Dedifferentiated amniotic fluid mesenchymal stem cell (primary cell): ENCODE measurements around the gene HPCAL4.

Source experiments
- DNase-seq: peaks from one replicate; pipeline ENCODE4 v3.0.0-alpha.2; 2016; ENCODE audit errors: extremely low spot score

Gene HPCAL4

DNA sequence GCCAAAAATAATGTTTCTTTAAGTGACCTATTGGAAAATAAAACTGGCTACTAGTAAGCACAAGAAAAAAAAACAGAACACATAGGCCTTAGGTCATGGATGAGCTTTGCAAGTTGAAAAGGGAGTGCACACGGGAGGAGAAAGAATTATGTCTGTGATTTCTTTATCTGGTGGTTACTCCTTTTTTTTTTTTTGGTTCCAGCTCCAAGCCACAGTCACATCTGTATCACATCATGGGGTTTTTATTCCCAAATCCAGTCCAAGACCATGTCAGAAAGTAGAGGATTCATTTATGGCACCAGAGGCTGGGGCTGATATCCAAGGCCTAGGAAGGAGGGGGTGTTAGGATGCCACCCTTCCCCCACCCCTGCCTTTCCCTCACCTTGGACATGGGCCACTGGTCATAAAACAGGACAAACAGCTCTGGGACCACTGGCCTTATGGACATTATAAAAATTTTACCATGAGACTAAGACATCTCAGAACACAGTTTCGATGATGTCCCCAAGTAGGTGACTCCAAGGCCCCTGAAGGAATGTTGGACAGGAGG is 41.5 kb downstream of the HPCAL4 start:
- DNase-seq = no peak

DNA sequence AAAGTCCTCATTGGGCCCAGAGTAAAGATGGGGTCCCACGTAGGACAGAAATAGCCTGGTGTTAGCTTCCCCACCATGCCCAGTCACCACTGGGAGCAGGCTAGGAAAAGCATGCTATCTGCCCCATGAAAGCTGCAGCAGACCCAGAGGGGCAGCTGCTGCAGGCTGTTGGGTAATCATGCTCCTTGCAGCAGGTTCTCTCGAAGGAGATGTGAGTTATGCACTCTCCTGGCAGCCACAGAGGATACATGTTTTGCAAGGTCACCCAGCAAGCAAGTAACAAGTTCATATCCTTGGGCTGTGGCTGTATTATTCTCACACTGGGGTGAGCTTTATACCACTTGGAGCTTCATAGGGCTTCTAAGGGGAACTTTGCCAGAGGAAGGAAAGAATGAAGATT is 42.7 kb downstream of the HPCAL4 start:
- DNase-seq = no peak

DNA sequence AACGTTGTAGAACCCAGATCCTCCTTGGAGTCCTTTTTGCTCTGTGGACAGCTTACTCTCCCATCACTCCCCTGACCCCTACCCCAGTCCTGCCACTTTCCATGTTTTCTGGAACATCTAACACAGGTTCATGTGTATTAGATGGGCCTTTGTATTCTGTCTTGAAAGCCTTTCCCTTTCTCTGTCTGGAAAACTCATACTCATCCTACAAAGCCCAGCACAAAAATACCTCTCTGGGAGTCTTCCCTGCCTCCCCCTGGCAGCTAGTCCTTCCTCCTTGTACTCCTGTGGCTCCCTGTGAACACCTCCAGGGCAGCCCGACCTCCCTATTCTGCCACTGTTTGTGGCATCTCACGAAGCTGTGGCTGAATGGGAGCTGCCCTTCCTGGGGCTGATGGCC is 44.0 kb downstream of the HPCAL4 start:
- DNase-seq = no peak

DNA sequence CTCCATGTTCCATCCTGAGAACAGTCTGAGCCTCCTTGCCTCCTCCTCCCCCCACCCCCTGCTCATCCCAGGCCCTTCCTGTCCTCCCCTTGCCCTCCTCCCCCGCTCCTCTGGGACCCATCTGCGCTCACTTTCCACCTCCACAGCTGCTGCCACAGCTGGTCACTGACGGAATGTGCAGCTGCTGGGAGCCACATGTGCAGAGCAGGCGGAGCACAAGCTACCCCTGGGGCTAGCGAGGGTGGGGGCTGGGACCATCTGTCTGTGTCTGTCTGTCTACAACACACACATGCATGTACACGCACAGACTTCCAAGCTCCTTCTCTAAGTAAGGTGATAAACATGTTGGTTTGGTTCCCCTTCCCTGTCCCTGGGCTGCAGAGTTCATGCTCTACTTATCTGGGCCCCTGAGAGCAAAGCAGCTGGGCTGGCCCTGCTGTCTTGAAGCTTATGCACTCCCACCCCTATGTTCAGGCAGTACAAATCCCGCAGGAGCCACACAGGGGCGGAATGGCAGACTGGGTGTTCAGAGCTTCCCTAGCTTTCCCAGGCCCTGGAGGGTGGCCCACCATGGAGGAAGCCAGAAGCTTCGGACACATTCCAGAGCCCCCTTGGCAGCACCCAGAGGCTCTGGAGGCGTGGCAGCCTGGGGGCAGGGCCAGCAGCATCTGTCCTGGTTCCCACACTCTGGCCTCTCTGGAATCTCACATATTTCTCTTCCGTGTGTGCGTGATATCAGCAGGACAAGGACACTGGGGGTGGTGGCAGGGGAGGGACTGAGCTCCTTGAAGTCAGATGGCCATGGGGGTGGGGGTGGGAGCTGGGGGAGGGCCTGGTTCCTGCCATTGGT is 44.8 kb downstream of the HPCAL4 start:
- no peak for DNase-seq

DNA sequence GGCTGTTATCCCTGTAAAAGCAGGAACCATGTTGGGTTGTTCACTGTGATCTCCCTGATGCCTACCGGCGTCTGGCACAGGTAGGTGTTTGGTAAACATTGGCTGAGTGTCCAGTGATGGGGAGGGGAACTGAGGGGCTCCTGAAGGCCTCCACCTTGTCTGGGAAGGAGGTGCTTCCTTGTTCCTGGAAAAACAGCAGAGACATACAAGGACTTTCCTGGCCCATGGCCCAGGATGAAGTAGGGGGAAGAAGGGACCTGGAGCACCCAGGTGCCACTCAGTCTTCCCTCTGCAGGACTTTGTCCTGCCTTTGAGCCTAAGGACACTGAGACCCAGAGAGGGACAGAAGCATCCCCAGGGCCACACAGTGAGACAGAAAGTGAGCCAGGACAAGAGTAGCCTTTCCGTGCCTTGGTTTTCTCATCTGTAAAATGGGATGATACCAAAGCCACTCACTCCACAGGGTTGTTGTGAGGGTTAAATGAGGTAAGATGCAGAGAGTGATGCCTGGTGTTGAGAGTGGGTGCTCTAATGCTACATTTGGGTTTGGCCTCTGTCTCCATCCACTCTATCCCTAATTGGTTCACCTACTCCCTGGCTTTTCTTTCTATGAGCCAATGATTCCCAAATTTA is 45.7 kb downstream of the HPCAL4 start:
- no peak for DNase-seq

DNA sequence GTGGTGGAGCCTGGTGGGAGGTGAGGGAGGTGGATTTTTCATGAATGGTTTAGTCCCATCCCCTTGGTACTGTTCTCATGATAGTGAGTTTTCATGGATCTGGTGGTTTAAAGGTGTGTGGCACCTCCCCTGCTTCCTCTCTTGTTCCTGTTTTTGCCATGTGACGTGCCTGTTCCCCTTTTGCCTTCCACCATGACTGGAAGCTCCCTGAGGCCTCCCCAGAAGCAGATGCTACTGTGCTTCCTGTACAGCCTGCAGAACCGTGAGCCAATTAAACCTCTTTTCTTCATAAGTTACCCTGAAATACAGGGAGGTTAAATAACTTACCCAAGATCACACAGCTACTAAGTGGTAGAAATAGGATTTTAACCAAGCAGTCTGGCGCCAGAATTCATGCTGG is 47.5 kb downstream of the HPCAL4 start:
- DNase-seq = no peak

DNA sequence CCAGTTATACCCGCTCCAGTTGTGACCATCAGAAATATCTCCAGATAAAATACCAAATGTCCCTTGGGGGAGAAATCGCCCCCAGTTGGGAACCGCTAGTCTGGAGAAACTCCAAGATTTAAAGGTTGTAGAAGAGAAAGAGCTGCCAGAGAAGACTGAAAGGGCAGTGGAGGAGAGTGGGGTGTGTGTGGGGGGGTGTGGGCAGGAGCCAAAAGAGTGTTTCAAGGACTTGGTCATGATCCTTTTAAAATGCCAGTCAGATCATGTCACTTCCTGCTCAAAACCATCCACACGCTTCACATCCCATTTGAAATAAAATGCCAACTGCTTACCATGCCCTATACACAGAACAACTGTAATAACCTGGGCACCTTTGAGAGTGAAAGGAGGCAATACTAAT is 48.4 kb downstream of the HPCAL4 start:
- DNase-seq = peak; percentile 31

DNA sequence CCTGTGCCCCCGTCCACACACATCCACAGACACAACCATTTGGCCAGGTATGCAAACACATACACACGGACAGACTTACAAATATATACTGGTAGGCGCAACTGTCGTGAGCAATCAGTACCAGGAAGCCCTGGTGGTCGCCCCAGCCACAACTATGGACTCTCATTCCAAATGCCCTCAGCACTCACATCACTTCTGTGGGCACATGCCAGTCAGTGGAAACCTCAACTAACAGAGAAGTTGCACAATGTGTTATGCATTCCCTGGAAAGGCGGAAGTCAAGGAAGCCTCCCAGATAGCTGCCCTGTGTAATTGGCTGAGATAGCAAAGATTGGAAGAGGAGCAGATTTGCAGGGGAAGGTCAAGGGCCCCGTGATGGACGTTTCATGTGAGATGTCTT is 50.4 kb downstream of the HPCAL4 start:
- DNase-seq = no peak

DNA sequence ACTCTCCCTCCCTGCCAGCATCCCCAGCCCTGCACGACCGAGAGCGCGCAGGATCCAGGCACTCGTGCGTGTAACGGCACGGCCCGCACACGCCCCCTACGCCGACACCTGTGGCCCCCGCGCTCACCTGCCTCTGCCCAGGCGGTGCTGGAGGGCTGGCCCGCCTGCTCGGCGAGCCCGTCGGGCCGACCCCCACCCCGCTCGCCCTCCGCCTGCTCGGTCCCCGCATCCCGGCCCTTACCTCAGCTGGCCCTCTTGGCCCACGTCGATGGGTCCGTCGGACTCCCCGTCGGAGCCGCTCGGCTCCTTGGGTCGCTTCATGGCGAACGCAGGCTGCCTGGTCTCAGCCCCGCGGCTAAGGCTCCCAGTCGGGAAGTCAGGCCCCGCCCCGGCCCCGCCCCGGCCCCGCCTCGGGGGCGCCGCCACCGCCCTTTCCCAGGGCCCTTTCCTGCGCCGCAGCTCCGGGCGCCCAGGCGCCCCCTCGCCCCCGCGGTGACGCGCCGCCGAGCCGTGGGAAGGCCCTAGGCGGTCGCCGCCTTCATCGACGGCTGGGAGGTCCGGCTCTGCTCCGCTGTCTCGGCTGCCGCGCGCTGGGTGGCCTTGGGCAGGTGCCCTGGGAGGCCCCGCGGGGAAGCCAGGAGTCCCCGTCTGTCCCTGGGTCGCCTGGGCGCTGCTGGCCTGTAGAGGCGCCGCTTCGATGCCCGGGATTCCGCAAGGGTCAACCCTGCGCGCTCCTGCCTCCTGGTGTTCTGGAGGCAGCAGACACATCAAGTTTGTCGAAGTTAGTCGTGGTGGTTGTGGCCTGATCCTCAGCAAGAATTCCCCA is 51.7 kb downstream of the HPCAL4 start, which contains the start of gene HEYL:
TSS of gene HEYL (minus strand) at position 339 of the 826 bp plus-strand sequence. CDS start at position 321, 18 bp downstream.
- no peak for DNase-seq

DNA sequence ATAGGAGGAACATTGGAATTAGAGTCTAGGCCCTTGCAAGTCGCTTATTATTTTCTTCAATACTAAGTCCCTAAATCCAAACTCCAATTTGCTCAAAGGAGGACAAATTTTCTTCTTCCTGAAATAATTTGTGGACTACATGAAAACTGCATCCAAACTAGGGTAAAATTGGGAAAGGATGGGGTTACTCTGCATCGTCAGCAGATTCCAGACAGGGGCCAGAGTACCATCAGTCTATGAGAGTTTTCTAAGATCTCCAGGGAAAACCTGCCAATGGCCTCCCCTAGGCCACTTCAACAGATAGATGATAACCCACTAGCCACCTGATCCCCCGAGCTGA is 52.3 kb downstream of the HPCAL4 start:
- DNase-seq = no peak

DNA sequence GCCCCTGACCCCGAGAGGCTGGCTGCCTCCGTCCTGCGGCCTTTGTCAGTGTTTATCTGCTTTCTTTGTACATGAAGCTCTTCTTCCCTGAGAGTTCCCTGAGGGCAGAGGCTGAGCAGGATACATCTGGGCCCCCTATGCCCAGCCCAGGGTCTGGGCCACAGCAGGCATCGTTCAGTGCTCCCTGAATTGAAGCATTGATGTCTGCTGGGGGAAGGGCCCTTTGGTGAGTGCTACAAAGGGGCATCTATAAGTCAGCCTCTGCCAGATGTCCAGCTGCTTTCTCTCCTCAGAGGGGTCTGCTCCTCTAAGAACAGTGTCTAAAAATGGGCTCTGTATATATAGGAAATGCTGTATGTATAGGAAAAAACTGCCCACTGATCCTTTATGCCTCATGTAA is 53.9 kb downstream of the HPCAL4 start:
- DNase-seq = no peak

DNA sequence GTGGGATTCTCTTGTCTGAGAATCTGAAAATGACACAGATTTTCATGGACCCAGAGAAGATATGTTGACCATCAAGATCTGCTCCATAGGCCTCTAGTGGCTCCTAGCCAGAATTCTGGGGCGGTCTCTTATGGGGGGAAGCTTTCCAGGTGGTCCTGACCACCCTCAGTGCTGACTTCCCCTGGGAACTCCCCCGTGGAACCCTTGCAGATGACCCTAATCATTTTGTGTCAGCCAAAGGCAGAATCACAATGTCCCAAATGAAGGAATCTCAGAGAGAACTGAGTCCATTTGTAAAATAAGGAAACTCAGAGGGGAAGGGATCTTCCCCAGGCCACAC is 55.4 kb downstream of the HPCAL4 start:
- DNase-seq = no peak

DNA sequence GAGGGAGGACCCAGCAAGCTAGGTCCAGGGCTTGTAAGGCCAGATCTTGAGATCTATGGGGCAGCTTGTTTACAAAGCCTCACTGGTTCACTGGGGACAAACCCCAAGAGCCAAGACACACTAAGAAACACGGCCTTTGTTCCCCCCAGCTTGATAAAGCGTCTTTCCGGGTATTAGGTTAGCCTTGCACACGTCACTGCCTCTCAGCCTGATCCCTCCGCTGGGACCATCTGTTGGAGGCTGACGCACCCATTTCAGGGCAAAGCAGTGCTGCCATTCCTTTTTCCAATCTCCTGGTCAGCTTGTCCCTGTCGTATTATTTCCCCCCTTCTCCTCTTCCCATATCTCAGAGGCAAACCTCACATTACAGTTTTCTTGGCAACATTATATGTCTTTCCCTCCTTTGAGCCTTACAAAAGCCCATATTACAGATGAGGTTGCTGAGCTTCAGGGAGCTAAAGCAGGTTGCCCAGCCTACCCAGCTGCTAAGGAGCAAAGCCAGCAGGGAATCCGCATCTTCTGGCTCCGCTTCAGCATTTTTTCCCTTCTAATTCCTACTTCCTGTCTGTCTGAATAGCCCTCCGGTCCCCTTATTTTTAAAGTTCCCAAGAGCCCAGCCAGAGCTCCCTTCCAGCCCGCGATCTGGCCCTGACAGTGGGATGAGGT is 55.9 kb downstream of the HPCAL4 start:
- no peak for DNase-seq

DNA sequence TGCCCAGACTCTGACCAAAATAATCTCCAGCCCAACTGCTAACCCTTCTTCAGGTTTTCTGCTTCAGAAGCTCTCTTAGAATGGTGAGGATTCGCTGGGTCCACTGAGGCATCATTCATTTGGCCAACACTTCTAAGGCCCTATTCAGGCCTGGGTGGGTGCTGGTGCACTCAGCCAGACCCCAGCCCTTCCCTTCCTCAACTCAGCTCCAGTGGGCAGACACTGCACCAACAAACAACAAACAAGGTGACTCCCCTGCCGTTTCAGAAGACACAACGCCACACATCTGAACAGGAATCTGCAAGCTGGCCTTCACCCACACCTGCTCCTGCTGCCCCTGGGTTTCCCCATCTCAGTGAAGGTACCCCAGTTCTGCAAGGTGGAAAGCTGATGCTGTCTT is 57.8 kb downstream of the HPCAL4 start:
- no peak for DNase-seq

DNA sequence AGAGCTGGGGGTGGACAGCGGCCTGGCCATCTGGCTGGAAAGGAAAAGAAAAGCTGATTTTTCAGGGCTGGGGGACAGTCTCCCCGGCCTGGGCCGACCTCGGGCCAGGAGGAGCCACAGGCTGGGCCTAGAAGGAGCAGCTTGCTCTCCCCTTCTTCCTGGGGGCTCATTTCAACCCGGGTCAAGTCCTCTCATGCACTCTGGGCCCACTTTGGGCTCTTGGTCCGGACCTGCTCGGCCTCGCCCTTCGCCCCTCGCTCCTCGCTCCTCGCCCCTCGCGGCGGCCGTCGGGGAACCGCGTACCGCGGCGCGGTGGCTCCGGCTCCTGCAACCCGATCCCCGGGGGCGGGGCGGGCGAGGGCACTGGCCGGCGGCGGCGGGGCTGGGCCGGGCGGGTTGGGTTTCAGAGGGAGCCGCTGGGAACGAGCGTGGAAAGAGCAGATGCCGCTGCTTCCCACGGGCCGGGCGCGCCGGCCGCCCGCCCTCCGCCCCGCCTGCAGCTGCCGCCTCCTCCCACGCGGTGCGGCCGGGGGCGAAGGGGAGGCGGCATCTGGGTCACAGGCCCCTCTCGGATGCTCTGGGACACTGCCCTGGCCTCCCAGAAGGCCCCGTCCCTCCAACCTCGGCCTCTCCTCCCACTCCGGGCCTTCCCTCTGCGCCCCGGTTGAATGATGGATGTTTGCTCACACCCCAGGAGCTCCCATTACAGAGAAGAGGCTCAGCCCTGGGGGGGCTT is 58.4 kb downstream of the HPCAL4 start:
- no peak for DNase-seq

DNA sequence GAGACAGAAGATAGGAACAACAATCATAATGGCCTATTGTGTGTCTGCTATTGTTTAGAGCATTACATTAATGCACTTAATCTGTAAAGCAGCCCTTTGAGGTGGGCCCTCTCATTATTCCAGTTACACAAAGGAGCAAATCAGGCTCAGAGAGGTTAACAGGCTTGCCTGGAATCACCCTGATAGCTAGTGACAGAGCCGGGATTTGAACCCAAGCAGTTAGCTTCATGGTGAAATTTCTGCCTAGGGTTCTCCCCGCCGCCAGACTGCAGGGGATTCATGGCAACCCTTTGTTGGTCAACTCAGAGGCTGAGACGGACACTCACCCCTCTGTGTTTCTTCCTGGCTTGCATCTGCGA is 58.9 kb downstream of the HPCAL4 start:
- DNase-seq = no peak

DNA sequence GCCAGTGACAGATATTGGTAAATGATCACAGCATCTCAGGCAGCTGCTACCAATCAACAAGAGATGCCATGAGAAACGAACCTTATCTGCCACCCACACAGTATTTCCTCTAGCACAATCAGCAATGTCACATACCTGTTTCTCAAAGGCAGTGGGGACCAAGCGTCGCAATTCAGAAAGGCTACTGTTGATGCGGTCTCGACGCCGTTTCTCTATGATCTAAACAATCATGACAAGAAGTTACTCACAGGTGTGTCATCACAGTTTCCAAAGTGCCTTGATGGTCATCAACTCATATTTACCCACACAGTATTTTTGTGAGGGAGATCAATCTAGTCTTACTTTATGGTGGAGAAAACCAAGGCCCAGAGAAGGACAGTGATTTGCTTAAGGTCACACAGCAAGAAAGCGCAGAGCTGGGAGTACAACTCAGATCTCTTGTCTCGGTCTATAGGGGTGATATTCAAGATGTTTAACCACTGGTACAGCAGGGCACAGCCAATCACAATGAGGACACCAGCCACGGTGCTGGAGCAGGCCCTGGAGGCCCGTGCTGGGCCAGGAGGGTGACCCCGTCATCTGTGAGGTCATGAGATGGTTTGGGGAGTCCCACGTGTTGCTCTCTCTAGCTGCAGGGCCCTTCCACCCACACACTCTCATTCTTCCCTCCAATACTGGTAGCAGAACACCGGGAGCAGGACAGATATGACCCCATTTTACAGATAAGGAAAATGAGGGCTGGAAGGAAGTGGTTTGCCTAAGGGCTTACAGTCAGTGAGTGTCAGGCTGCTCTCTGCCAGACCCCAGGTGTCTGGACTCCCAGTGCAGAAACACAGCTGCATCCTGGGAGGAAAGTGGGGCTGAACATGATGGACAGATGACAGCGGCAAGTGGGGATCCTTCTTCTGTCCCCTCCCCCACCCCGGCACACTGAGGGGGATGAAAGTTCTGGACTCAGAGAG is 59.6 kb downstream of the HPCAL4 start:
- DNase-seq = no peak

DNA sequence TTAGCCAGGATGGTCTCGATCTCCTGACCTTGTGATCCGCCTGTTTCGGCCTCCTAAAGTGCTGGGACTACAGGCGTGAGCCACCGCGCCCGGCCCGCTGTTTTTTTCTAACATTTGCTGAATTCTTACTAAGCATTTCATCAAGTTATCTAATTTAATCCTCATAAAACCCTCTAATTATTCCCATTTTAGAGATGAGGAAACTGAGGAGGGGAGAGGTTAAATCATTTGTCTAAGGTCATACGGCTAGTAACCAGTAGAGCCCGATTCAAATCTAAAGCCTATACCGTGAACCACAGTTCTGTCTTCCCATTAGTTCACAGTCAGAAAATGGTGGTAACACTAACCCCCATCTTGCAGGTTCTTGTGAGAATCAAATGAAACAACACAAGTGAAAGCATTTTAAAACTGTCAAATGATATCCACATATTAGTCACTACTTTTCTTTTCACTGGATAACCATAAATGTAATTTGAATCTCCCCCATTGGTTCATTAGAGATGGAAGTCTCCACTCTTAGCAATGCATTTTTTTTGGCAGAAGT is 62.4 kb downstream of the HPCAL4 start:
- DNase-seq = no peak
